Effector memory CD4-positive, alpha-beta T cell (primary cell): Measurements from ENCODE around the gene HKDC1.

Source experiments
- DNase-seq, 3 donors: peaks; one replicate each; pipeline ENCODE4 v3.0.0-alpha.2; 2020
- H3K27ac ChIP-seq: 2 replicates; pipeline ENCODE4 v1.7.0; 2013; ENCODE audit warnings: mild to moderate bottlenecking, low read length, moderate library complexity; ENCODE audit not compliant: insufficient read depth, poor library complexity, severe bottlenecking
- H3K27me3 ChIP-seq: replicated peaks from 2 replicates; pipeline ENCODE4 v1.7.0; 2013; ENCODE audit warnings: mild to moderate bottlenecking, low read length; ENCODE audit not compliant: insufficient read depth, control insufficient read depth, poor library complexity, severe bottlenecking
- H3K36me3 ChIP-seq: 2 replicates; pipeline ENCODE4 v1.7.0; 2013; ENCODE audit warnings: mild to moderate bottlenecking, low read length, moderate library complexity; ENCODE audit not compliant: control insufficient read depth, insufficient read depth
- H3K4me1 ChIP-seq: 2 replicates; pipeline ENCODE4 v1.7.0; 2013; ENCODE audit warnings: low read length, mild to moderate bottlenecking; ENCODE audit not compliant: control insufficient read depth, insufficient read depth, poor library complexity, severe bottlenecking
- H3K4me3 ChIP-seq: 2 replicates; pipeline ENCODE4 v1.7.0; 2013; ENCODE audit warnings: low read length, low read depth, mild to moderate bottlenecking; ENCODE audit not compliant: insufficient read depth, poor library complexity, severe bottlenecking
- H3K9me3 ChIP-seq: 2 replicates; pipeline ENCODE4 v1.7.0; 2013; ENCODE audit warnings: mild to moderate bottlenecking, low read length, moderate library complexity; ENCODE audit not compliant: control insufficient read depth

The HKDC1 gene

DNA sequence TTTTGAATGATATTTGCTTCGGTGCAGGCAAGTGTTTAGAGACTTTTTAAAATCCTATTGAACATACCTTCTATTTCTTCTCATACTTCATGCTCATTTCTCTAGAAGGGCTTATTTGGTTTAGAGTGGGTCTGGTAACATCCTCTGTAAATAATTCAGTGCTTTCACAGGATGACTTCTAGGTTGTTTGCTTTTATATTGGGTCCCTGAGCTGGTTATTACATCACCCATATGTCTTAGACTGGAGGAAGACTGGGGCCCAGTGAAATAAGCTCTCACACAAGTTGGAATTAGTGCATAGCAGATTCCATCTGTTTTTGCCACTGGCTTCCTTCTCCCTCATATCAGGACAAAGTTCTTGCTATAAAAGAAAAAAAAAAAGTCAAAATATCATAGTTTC lies 33.6 kb upstream of the HKDC1 start:
- Histone ChIP-seq H3K4me1 (no peaks in the 10 kb centered on the region), H3K36me3 (peaks cover 44% of the 10 kb centered on the region), H3K4me3 (no peak overlapping the region)

DNA sequence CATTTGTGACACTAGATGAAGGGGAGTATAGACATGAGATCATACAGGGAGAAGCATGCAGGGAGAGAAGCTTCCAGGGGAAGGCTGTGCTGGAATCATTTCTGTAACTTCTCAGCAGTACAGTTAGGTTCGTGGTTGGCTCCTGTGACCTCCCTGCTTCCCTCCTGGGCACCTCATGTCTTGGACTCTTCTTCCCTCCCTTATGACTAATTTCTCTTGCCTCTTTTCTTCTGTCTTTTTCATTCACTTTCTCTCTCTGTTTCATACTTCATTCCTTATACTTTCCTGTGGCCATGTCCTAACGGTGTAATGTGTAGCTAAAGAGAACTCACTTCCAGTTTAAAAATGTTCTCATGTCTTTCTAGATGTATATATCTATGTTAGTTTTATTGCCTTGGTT lies 19.1 kb upstream of the HKDC1 start:
- no peak overlapping the region for H3K4me3 ChIP-seq

More for the DNA sequence above, 33.6 kb upstream of the HKDC1 start:
- Histone ChIP-seq H3K27me3 (no peaks in the 10 kb centered on the region), H3K9me3 (no peaks in the 10 kb centered on the region), H3K27ac (no peak overlapping the region)
- DNase-seq = no peak

DNA sequence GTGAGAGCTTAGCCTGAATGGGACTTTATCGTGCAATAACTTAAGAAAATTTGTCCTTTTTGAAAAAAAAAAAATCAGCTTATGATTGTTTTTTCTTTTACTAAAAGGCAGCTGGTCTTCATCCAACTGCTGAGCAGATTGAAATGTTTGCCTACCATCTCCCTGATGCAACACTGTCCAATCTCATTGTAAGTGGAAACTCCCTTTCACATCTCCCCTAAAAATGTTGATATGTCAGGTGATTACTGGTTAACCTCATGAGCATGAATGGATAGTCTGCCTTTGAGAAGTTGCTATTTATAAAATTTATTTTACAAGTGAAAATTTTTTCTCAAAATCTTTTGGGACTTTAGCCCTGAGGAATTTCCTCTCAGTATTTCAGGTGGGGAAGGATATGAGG lies 17.8 kb upstream of the HKDC1 start:
- Histone ChIP-seq H3K27ac (no peak overlapping the region), H3K4me1 (no peaks in the 10 kb centered on the region), H3K27me3 (no peaks in the 10 kb centered on the region), H3K4me3 (no peak overlapping the region), H3K9me3 (no peaks in the 10 kb centered on the region), H3K36me3 (peaks cover 38% of the 10 kb centered on the region)
- DNase-seq = no peak

More for the DNA sequence above, 19.1 kb upstream of the HKDC1 start:
- Histone ChIP-seq H3K4me1 (no peaks in the 10 kb centered on the region), H3K36me3 (peaks cover 31% of the 10 kb centered on the region), H3K27ac (no peak overlapping the region), H3K9me3 (no peaks in the 10 kb centered on the region), H3K27me3 (no peaks in the 10 kb centered on the region)
- no peak for DNase-seq

DNA sequence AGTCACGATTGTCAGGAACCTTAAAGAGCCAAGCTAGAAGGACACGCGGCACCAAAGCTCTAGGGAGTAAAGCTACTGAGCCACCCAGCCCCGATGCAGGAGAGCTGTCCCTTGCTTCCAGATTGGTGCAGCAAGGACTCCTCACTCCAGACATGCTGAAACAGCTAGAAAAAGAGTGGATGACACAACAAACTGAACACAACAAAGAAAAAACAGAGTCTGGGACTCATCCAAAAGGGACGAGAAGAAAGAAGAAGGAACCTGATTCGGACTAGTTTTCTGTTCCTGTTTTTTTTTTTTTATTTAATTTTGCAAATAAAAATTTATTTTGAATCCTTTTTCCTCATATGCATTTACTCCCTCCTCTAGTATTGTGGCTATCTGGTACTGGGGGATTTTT lies 11.4 kb upstream of the HKDC1 start:
- no peak overlapping the region for H3K4me3 ChIP-seq
- peaks cover 33% of the 10 kb centered on the region for H3K36me3 ChIP-seq
- no peak overlapping the region for H3K27ac ChIP-seq
- DNase-seq = no peak
- H3K9me3 ChIP-seq = no peaks in the 10 kb centered on the region
- no peaks in the 10 kb centered on the region for H3K27me3 ChIP-seq
- H3K4me1 ChIP-seq = no peaks in the 10 kb centered on the region

DNA sequence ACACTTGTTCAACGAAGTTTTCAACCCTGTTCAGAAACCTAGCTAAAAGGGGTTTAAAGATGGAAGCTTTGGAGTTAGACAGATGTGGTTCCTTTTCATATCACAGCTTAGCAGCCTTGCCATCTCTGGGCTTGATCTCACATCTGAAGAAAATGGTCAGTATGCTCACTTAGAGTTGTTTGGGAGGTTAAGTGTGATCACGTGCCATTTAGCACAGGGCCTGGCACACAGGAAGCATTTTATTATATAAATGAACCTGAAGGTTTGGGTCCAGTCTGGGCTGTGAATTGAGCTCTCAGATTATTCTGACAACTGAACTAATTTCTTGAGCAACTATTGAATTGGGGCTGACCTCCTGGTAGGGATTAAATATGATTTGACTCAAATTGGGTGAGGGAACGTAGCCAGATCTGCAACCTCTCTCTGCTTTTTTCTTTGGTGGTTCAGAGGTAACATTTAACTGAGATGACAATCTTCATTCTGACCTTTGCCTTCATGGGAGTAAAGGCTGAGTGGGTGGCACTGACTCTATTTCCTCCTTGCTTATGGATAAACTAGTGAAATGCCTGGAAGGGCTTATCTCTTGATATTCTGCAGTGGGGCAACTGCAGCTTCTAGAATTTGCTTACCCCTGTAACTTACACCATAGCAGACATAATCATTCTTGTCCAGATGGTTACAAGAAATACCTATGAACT lies 10.2 kb upstream of the HKDC1 start:
- no peaks in the 10 kb centered on the region for H3K9me3 ChIP-seq
- no peaks in the 10 kb centered on the region for H3K4me1 ChIP-seq
- no peaks in the 10 kb centered on the region for H3K27me3 ChIP-seq
- H3K4me3 ChIP-seq = no peak overlapping the region
- H3K27ac ChIP-seq = peak overlapping the region; percentile 0
- peaks cover 30% of the 10 kb centered on the region for H3K36me3 ChIP-seq
- no peak for DNase-seq

DNA sequence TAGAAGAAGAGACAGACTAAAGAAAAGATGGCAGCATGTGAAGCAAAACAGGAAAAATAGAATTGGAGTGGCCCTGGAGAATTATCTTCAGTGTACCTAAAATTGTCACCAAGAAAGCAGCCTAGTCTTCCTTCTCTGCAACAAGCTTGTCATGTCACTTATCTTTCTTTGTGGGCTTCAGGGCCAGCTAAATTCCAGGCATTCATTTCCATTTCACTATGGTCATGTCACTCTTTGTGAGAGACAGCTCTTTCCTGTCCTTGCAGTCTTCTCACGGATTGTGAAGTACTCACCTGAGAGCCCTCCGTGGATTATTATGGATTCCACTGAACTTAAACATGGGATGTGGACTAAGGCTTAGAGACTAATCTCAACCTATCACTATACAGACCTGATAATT lies 9.0 kb upstream of the HKDC1 start:
- Histone ChIP-seq H3K4me1 (peaks cover 5% of the 10 kb centered on the region), H3K27ac (no peak overlapping the region), H3K9me3 (no peaks in the 10 kb centered on the region), H3K27me3 (no peaks in the 10 kb centered on the region), H3K36me3 (peaks cover 26% of the 10 kb centered on the region), H3K4me3 (no peak overlapping the region)
- DNase-seq = no peak

DNA sequence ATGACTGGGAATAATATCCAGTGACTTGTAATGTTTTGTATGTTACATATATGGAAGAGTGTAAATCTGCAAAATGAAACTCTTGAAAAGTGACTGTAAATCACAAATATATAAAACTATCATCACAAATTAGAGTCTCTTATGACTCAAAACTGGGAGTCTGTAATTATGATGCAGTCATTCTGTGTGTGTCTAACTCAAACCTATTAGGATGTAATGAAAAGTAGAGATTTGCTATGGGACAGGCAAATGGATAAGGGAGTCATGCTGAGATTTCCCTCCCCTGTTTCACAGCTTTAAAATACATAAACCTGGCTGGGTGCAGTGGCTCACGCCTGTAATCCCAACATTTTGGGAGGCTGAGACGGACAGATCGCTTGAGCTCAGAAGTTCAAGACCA lies 8.6 kb upstream of the HKDC1 start:
- Histone ChIP-seq H3K4me3 (no peak overlapping the region), H3K4me1 (peaks cover 6% of the 10 kb centered on the region), H3K9me3 (no peaks in the 10 kb centered on the region), H3K27me3 (no peaks in the 10 kb centered on the region), H3K36me3 (peaks cover 23% of the 10 kb centered on the region), H3K27ac (no peak overlapping the region)
- DNase-seq = no peak

DNA sequence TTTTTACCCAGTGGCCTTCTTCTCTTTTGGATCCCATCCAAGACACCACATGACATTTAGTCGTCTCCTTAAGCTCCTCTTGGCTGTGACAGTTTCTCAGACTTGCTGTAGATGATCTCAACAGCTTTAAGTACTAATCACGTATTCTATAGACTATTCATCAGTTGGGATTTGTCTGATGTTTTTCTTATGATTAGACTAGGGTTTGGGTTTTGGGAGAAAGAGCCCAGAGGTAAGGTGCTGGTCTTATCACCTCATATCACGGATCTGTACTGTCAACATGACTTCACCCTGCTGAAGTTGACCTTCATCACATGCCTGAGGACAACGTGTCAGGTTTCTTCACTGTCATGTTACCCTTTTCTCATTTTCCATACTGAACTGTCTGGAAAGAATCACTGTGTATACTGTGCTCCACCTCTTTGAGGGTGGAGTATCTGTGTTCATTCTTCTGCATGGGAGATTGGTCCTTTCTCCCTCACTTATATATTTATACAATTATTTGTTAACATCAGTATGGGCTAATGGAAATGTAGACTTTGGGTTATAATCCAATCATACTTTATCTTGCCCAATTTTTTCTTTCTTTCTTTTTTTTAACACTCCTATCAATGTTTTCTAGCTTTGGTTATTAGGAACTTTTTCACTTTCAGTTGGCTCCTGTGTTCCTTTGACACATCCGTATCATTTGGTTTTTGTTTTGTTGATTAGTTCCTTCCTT lies 6.4 kb upstream of the HKDC1 start:
- Histone ChIP-seq H3K36me3 (peaks cover 3% of the 10 kb centered on the region), H3K27ac (no peak overlapping the region), H3K4me3 (no peak overlapping the region), H3K4me1 (peaks cover 6% of the 10 kb centered on the region), H3K9me3 (no peaks in the 10 kb centered on the region), H3K27me3 (no peaks in the 10 kb centered on the region)
- DNase-seq = no peak

DNA sequence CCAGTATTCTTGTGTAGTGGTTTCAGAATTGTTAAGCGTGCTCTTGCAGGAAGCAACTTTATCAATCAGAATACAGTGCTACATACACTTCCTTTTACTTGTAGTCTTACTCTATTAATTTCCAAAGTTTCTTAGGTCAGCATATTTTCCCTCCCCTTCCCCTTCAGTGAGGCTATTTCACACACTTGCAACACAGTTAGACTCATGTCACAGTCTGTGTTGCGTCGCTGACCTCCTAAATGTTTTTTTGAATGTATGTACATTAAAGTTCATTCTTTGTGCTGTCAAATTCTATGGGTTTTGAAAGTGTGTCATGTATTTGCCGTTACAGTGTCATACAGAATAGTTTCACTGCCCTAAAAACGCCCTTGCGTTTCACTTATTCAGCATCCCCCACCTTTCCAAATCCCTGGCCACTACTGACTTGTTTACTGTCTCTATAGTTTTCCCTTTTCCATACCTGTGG lies 5.4 kb upstream of the HKDC1 start:
- H3K4me1 ChIP-seq = peaks cover 6% of the 10 kb centered on the region
- no peaks in the 10 kb centered on the region for H3K36me3 ChIP-seq
- no peaks in the 10 kb centered on the region for H3K9me3 ChIP-seq
- H3K27me3 ChIP-seq = no peaks in the 10 kb centered on the region
- no peak for DNase-seq
- H3K4me3 ChIP-seq = no peak overlapping the region
- no peak overlapping the region for H3K27ac ChIP-seq

DNA sequence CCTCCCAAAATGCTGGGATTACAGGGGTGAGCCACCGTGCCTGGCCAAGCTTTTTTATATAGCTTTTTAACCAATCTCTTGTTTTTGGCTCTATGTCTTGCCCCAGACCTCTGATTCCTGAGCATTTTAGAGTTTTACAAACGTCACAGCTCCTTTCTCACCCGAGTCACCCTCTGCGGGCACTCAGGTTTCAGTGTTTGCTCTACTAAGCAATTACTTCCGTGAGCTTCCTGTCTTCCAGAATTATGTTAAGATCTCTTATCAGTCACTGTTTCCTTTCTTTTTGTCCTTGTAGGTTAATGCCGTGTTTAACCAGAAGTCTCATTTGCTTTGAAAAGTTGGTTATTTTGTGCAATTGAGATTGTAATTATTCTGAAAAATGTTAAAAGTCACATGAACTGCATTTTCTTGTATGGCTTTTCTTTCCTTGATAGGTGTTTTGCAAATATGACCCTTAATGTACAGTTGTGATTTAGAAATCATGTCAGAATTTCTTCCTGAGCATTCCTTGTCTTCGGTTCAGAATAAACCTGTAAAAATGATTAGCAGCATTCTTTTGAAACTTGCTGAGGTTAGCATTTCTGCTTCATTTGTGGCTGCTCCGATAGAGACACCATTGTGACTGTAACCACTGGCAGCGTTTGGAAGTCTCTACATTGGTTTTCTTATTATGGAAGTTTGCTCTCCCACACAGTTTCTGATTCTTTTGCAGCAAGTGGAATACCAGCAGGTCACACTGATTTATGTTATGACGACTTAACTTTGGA lies 4.5 kb upstream of the HKDC1 start:
- H3K4me1 ChIP-seq = peaks cover 6% of the 10 kb centered on the region
- no peaks in the 10 kb centered on the region for H3K9me3 ChIP-seq
- H3K27ac ChIP-seq = no peak overlapping the region
- H3K36me3 ChIP-seq = no peaks in the 10 kb centered on the region
- no peak overlapping the region for H3K4me3 ChIP-seq
- no peaks in the 10 kb centered on the region for H3K27me3 ChIP-seq
- DNase-seq = no peak
